GM12878 (cell line): ENCODE measurements around the gene NECTIN1. TPM values are rescaled to one million over a fixed set of nuclear protein-coding genes. Genes with fewer than 3 reads are reported as not detected.

Experiments
- ATAC-seq: fragments of 200-7000 bp; cut with Tn5 transposase; 3 replicates; pipeline ENCODE4 v1.9.1; 2020; ENCODE audit warnings: mild to moderate bottlenecking, moderate library complexity
- BruUV-seq: library from RNA; stranded (reverse); fragments of 400-500 nt; replicated peaks from 2 replicates; lab custom pipeline; 2021; lab: Mats Ljungman, UMichigan
- CTCF ChIA-PET: fragments of 300-600 bp; sonication (Branson Sonifier 250); formaldehyde crosslinking; extraction: SDS; loops from one replicate; lab custom pipeline; 2021; ENCODE audit warnings: inconsistent platforms; lab: Yijun Ruan, JAX
- POLR2A ChIA-PET: fragments of 350-600 bp; formaldehyde crosslinking; extraction: SDS; loops from one replicate; lab custom pipeline; 2021; ENCODE audit warnings: inconsistent platforms; lab: Charles Lee
- RAD21 ChIA-PET: fragments of 300-600 bp; sonication (Branson Sonifier 250); formaldehyde crosslinking; loops from one replicate; lab custom pipeline; 2023; ENCODE audit warnings: antibody characterized with exemption; ENCODE audit not compliant: unreplicated experiment; lab: Charles Lee
- SMC1A ChIA-PET: fragments of 300-600 bp; sonication (Branson Sonifier 250); formaldehyde crosslinking; loops from one replicate; lab custom pipeline; 2023; ENCODE audit not compliant: unreplicated experiment, uncharacterized antibody; lab: Charles Lee
- DNase-seq: peaks from one replicate; pipeline ENCODE4 v3.0.0-alpha.2; 2011; ENCODE audit warnings: low read depth, low spot score
- FAIRE-seq: peaks from 3 replicates; lab custom pipeline; 2011; peaks lifted over from hg19 to GRCh38; lab: Jason Lieb, UNC
- H2AFZ ChIP-seq: 2 replicates; pipeline ENCODE4 v1.6.0; 2011; ENCODE audit warnings: low read depth, low read length, control low read depth; ENCODE audit not compliant: control insufficient read depth
- H3K27ac ChIP-seq: 2 replicates; pipeline ENCODE4 v1.5.1; 2011; ENCODE audit warnings: control low read depth; ENCODE audit not compliant: control insufficient read depth, insufficient read depth
- H3K27me3 ChIP-seq, 2 experiments: replicated peaks in 1 of 2; 2 replicates each; pipeline versions ENCODE4 v1.6.0 to v1.6.1; 2011; ENCODE audit warnings: low read length in 1 of 2; ENCODE audit not compliant: control insufficient read depth in 2 of 2, insufficient read depth in 2 of 2
- H3K36me3 ChIP-seq, 2 experiments: 2 replicates each; pipeline ENCODE4 v1.5.1; 2011; ENCODE audit warnings: low read length in 1 of 2; ENCODE audit not compliant: control insufficient read depth in 2 of 2, insufficient read depth in 2 of 2
- H3K4me1 ChIP-seq: 2 replicates; pipeline ENCODE4 v1.6.1; 2011; ENCODE audit warnings: mild to moderate bottlenecking, low read length, moderate library complexity, mixed read lengths; ENCODE audit not compliant: control insufficient read depth, insufficient read depth
- H3K4me2 ChIP-seq: 2 replicates; pipeline ENCODE4 v1.6.0; 2011; ENCODE audit warnings: control low read depth; ENCODE audit not compliant: control insufficient read depth, insufficient read depth
- H3K4me3 ChIP-seq: fragments of 200-600 bp; sonication (generic); 2 replicates; pipeline ENCODE4 v1.5.1; 2016
- H3K79me2 ChIP-seq: 2 replicates; pipeline ENCODE4 v1.6.0; 2011; ENCODE audit warnings: low read length; ENCODE audit not compliant: control insufficient read depth, insufficient read depth
- H3K9ac ChIP-seq: 2 replicates; pipeline ENCODE4 v1.8.0; 2011; ENCODE audit warnings: low read length, control low read depth, mixed read lengths; ENCODE audit not compliant: control insufficient read depth, insufficient read depth
- H3K9me3 ChIP-seq: replicated peaks from 3 replicates; pipeline ENCODE4 v1.5.1; 2011; ENCODE audit warnings: mild to moderate bottlenecking, low read length; ENCODE audit not compliant: control insufficient read depth, insufficient read depth
- H4K20me1 ChIP-seq: 2 replicates; pipeline ENCODE4 v1.6.0; 2011; ENCODE audit not compliant: control insufficient read depth, insufficient read depth
- ATF3 ChIP-seq: IDR thresholded peaks from 2 replicates; pipeline ENCODE4 v1.6.1; 2011; ENCODE audit warnings: low read depth, mild to moderate bottlenecking, low read length, moderate library complexity, borderline replicate concordance; ENCODE audit errors: extremely low read depth
- CUX1 ChIP-seq: IDR thresholded peaks from 2 replicates; pipeline ENCODE4 v1.6.1; 2012; ENCODE audit warnings: improper control_type of control experiment, low read depth, low read length; ENCODE audit not compliant: insufficient replicate concordance
- MLLT1 ChIP-seq: fragments of 450-650 bp; IDR thresholded peaks from 2 replicates; pipeline ENCODE4 v1.6.1; 2016; ENCODE audit warnings: mild to moderate bottlenecking
- PML ChIP-seq: IDR thresholded peaks from 2 replicates; pipeline ENCODE4 v1.6.1; 2012; ENCODE audit warnings: low read length, inconsistent platforms
- WGBS: methylation state at CpG from one replicate; pipeline ENCODE4 v1.1.6; 2016; ENCODE audit warnings: low lambda C conversion rate; ENCODE audit not compliant: insufficient replicate concordance, insufficient coverage; ENCODE audit errors: missing lambda C conversion rate; 5-methylcytosine and 5-hydroxymethylcytosine counted together
- in situ Hi-C: fragments of 300-500 bp; cut with MboI; formaldehyde crosslinking; loops from 9 replicates; pipeline ENCODE4 v1.14.3; 2018; ENCODE audit warnings: mixed read lengths
- intact Hi-C: fragments of 100-400 bp; cut with micrococcal nuclease; formaldehyde crosslinking; loops from one replicate; pipeline ENCODE4 v1.14.2; 2022; ENCODE audit not compliant: unreplicated experiment
- polyA plus RNA-seq, 11 experiments: library from polyadenylated mRNA; depleted of rRNA in 4 of 11; unstranded in 6 of 11; stranded (reverse) in 5 of 11; fragments of >200 nt; fragmentation: Nextera tagmentation in 4 of 11; fragmentation: Illumina TruSeq in 1 of 11; extraction: Ambion mirVana in 4 of 11; extraction: Trizol in 1 of 11; gene quantifications; 1 replicate in 1 of 11; 2 replicates in 10 of 11; pipeline versions ENCODE4 v1.2.1 to v1.2.3, GENCODE V29; 2011 to 2016; ENCODE audit warnings: inconsistent platforms in 2 of 11, missing spikeins in 2 of 11, low read depth in 1 of 11
- total RNA-seq, 4 experiments: library from RNA; depleted of rRNA in 3 of 4; stranded (reverse); fragments of >200 nt in 3 of 4; fragmentation: Illumina TruSeq in 1 of 4; extraction: Trizol in 1 of 4; gene quantifications; 2 replicates each; pipeline versions ENCODE4 v1.2.1 to v1.2.3, GENCODE V29; 2013 to 2021

The NECTIN1 gene
- total and polyA plus RNA-seq, 10 of the 15 experiments (the other 5 are each of a cell fraction or from before 2014, with no cell fraction given) = 0.97 to 9.2 (median 2.3) TPM

- no peak overlapping the region for H3K27ac ChIP-seq
- no peak overlapping the region for H3K9ac ChIP-seq
- intact Hi-C loops (no loop called here), in situ Hi-C loops (no loop called here)
- RAD21 ChIA-PET = interaction anchor here (0.8 kb wide), 1 partner anchor 8 kb away, joined by 3 read pairs; the partner anchor contains the start of gene NECTIN1
- FAIRE-seq = no peak
- ATAC-seq = no peak
- POLR2A ChIA-PET = no interaction called here
- H4K20me1 ChIP-seq = no peaks in the 10 kb centered on the region
- SMC1A ChIA-PET = interaction anchor here (1.6 kb wide), 1 partner anchor 63 kb away, joined by 4 read pairs; no protein-coding TSS in a partner anchor
- no peaks in the 10 kb centered on the region for H3K4me1 ChIP-seq
- H3K4me2 ChIP-seq = no peak overlapping the region
- H3K79me2 ChIP-seq = no peaks in the 10 kb centered on the region
- CTCF ChIA-PET = interaction anchor here (1.5 to 2.9 kb wide), 2 partner anchors 8 to 63 kb away, joined by 7 to 16 read pairs; partner anchors contain the start of gene NECTIN1
- no peak overlapping the region for H2AFZ ChIP-seq
- WGBS = 32% methylated on average over 8 of the region's 8 CpGs
- DNase-seq = no peak
- no peaks in the 10 kb centered on the region for H3K36me3 ChIP-seq
- H3K27me3 ChIP-seq = peaks cover 0 to 1% of the 10 kb centered on the region in 2 experiments; a peak in 3 of 4 replicates
- TF ChIP-seq PML (no peak), CUX1 (no peak), MLLT1 (no peak), ATF3 (no peak)
- H3K4me3 ChIP-seq = no peak overlapping the region
- no peaks in the 10 kb centered on the region for H3K9me3 ChIP-seq
- no TSS peak for BruUV-seq
These were observed 8.5 kb upstream of the NECTIN1 start for GRCh38 chr11:119737366-119738058.
